Measurements from ENCODE around the gene CCDC148.

DNA sequence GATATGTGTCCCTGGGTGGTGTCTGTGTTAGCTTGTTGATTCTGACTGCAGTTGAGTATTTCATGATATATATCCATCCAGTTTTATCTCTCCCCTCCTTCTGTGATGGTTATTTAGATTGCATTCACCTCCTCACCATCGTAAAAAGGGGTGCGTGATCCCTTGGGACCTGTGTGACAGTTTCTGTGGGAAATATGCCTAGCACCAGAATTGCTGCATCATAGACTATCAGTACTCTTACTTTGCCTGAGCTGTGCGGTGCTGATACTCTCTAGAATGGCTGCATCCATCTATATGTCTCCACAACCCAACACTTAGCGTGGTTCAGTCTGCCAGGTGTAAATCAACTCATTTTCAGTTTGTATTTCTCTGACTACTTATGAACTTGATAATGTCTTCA lies 34.5 kb upstream of the CCDC148 start:
- TF ChIP-seq, protein P1, sequence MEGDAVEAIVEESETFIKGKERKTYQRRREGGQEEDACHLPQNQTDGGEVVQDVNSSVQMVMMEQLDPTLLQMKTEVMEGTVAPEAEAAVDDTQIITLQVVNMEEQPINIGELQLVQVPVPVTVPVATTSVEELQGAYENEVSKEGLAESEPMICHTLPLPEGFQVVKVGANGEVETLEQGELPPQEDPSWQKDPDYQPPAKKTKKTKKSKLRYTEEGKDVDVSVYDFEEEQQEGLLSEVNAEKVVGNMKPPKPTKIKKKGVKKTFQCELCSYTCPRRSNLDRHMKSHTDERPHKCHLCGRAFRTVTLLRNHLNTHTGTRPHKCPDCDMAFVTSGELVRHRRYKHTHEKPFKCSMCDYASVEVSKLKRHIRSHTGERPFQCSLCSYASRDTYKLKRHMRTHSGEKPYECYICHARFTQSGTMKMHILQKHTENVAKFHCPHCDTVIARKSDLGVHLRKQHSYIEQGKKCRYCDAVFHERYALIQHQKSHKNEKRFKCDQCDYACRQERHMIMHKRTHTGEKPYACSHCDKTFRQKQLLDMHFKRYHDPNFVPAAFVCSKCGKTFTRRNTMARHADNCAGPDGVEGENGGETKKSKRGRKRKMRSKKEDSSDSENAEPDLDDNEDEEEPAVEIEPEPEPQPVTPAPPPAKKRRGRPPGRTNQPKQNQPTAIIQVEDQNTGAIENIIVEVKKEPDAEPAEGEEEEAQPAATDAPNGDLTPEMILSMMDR (IDR thresholded peaks at IDR 0.05), result no peak
- TF ChIP-seq POLR2A (IDR thresholded peaks at IDR 0.05), result no peak

All from testis (tissue), 2 donors.